Stimulated activated naive B cell treated with anti-CD40 and anti-IgM and Interleukin-4, amounts not matched to agents 10 μg/mL and 1 μg/mL and 100 μg/mL, for 72 hours (primary cell): ENCODE measurements around the gene DCAF12.

Experiments
- ATAC-seq, 2 donors: fragments of 150-1000 bp; cut with Tn5 transposase; replicated peaks; 2 replicates each; pipeline ENCODE4 v1.10.0; 2021; ENCODE audit warnings: moderate library complexity in 1 of 2
- DNase-seq: peaks from one replicate; pipeline ENCODE4 v3.0.0; 2021
- H3K27ac Mint-ChIP-seq: one replicate; pipeline ENCODE4 v1.8.0; 2022; ENCODE audit warnings: mild to moderate bottlenecking, mixed read lengths
- H3K27me3 Mint-ChIP-seq, 2 donors: one replicate each; pipeline ENCODE4 v1.8.0; 2022; ENCODE audit warnings: mixed read lengths in 2 of 2
- H3K36me3 Mint-ChIP-seq, 2 donors: one replicate each; pipeline ENCODE4 v1.8.0; 2022; ENCODE audit warnings: mixed read lengths in 2 of 2, mild to moderate bottlenecking in 1 of 2
- H3K4me1 Mint-ChIP-seq, 2 donors: one replicate each; pipeline ENCODE4 v1.8.0; 2022; ENCODE audit warnings: mixed read lengths in 2 of 2, mild to moderate bottlenecking in 1 of 2
- H3K4me3 Mint-ChIP-seq, 2 donors: one replicate each; pipeline ENCODE4 v1.8.0; 2022; ENCODE audit warnings: mild to moderate bottlenecking in 2 of 2, mixed read lengths in 2 of 2, moderate library complexity in 1 of 2
- H3K9me3 Mint-ChIP-seq, 2 donors: one replicate each; pipeline ENCODE4 v1.8.0; 2022; ENCODE audit warnings: mixed read lengths in 2 of 2, mild to moderate bottlenecking in 1 of 2

Gene DCAF12

DNA sequence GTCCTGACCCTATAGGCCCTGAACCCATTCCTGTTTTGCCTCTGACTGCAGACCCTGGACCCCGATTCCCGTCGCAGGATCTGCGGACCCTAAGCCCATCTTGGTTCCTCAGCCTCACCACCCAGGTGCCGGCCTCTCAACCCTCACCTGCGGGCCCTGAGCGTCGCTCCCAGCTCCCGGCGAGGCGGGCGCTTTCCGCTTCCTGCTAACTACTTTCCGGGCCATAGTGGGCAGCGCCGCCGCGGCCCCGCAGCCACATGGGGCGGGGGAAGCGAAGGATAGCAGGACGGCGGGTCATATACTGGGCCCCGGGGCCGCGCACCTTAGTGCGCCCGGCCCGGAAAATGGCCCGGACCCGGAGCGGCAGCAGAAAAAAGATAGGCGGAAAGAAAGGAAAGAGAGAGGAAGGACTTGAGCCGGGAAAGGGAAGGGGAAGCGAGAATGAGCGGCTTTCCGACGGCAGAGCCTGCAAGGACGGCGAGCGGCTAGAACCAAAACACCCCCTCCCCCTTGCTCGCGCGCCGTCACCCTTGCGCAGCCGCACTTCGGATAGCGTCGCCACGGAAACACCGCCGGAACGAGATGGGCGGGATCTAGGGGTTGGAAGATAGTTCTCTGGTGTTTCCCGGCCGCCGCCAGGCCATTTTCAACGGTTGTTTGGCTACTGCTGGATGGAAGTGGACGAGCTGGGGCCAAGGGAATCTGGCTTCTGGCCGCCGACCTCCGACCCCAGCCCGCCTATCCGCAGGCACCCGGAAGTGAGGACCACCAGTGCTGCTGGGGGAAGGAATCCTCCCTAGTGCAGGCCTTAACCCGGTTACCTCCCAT, at the start of gene DCAF12:
Gene DCAF12, minus strand, starts transcription at position 492 of the 828 bp plus-strand sequence. Its CDS starts 267 bp downstream, at position 225.
- Mint-ChIP-seq H3K4me3 (peak within 1 kb of the TSS; percentile 94 to 96), H3K36me3 (peaks cover 11 to 29% of the 10 kb centered on the region in 2 donors), H3K9me3 (peaks cover 0 to 2% of the 10 kb centered on the region in 2 donors), H3K4me1 (peaks cover 34 to 62% of the 10 kb centered on the region in 2 donors), H3K27ac (peak within 1 kb of the TSS; percentile 86), H3K27me3 (peaks cover 51 to 63% of the 10 kb centered on the region in 2 donors)
- ATAC-seq (peak; percentile 84 to 87), DNase-seq (peak; percentile 82)

DNA sequence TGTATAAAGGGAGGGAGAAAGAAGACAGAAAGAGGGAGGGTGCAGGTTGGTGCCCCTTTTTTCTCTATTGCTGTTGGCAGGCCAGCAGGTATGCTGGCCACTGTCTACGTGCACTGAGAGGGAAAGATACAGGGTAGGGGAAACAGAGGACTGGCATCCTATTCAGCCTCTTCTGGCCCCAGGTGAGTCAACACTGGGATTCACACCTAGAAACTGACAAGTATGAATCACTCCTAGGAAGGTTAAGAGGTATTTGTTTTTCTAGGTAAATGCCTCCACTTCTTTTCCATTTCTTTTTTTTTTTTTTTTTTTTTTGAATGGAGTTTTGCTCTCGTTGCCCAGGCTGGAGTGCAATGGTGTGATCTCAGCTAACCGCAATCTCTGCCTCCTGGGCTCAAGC, 49.6 kb upstream of the DCAF12 start:
- Mint-ChIP-seq H3K4me1 (peaks cover 12 to 27% of the 10 kb centered on the region in 2 donors), H3K27ac (no peak overlapping the region), H3K4me3 (no peak overlapping the region), H3K27me3 (peaks cover 0 to 10% of the 10 kb centered on the region in 2 donors), H3K36me3 (peaks cover 4 to 8% of the 10 kb centered on the region in 2 donors), H3K9me3 (peaks cover 0 to 3% of the 10 kb centered on the region in 2 donors)
- ATAC-seq: no peak
- DNase-seq: no peak

DNA sequence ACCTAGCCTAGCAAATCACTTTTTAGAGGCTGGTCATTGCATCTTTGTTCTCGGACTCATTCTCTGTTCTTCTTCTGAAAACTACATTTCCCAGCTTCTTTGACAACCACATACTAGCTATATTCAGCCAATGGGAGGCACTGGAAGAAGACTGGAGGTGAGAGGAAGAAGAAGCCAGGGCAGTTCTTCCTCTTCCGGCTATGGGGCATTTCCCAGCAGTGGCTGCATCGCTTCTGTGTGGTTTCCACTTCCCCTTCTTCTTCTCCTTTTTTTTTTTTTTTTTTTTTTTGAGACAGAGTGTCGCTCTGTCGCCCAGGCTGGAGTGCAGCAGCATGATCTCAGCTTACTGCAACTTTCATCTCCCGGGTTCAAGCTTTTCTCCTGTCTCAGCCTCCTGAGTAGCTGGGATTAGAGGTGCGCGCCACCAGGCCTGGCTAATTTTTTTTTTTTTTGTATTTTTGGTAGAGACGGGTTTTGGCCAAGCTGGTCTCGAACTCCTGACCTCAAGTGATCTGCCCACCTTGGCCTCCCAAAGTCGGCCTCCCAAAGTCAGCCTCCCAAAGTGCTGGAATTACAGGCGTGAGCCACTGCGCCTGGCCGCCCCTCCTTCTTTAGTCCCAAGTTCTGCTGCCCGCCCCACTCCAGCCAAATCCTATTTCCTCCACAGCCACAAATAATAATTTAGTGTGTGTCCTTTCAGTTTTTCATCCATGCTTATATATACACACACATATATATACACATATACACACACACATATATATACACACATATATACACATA, 45.4 kb upstream of the DCAF12 start:
- ATAC-seq (peak; percentile 100), DNase-seq (peak; percentile 70)
- peak overlapping the region in 1 of 2 donors; percentile 59 for H3K4me3 Mint-ChIP-seq
- H3K27me3 Mint-ChIP-seq: peaks cover 17 to 24% of the 10 kb centered on the region in 2 donors
- peaks cover 0 to 3% of the 10 kb centered on the region in 2 donors for H3K9me3 Mint-ChIP-seq
- H3K27ac Mint-ChIP-seq: peak overlapping the region; percentile 65
- peaks cover 0 to 4% of the 10 kb centered on the region in 2 donors for H3K36me3 Mint-ChIP-seq
- H3K4me1 Mint-ChIP-seq: peaks cover 5 to 11% of the 10 kb centered on the region in 2 donors

DNA sequence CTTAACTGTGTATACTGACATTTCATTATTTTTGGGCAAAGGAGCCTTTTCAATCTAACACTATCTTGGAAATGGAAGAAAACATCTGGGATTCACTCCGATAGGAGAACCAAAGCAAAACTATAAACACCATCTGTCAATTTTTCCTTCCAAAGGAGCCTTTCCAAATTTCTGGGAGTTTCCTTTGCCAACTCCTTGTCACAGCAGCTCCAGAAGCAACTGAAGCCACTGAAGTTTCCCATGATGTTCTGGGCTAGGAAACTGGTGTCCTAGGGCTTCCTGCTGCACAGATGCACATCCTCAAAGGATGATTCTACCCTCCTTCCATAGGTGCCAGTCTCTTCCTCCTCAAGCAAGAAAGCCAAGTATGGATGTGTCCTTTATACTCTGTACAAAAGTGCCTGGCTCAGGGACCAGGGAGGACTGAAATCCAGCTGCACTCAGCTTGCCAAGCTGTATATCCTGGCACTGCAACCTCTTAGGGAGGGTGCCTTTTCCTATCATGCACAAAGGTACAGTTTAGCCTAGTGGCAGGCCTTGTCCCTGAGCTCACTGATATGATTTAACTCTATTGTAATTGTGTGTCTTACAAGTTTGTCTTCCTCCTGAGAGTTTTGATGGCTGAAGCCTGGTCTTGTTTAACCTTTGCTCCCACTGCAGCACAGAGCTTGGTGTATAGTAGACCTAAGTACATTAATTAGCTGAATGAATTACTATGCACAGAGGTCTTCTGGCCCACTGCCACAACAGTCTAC, 43.9 kb upstream of the DCAF12 start:
- H3K4me3 Mint-ChIP-seq: no peak overlapping the region
- peaks cover 25 to 26% of the 10 kb centered on the region in 2 donors for H3K27me3 Mint-ChIP-seq
- DNase-seq (no peak), ATAC-seq (no peak)
- H3K36me3 Mint-ChIP-seq: peaks cover 0 to 4% of the 10 kb centered on the region in 2 donors
- H3K4me1 Mint-ChIP-seq: peaks cover 5 to 11% of the 10 kb centered on the region in 2 donors
- H3K27ac Mint-ChIP-seq: no peak overlapping the region
- peaks cover 0 to 3% of the 10 kb centered on the region in 2 donors for H3K9me3 Mint-ChIP-seq

DNA sequence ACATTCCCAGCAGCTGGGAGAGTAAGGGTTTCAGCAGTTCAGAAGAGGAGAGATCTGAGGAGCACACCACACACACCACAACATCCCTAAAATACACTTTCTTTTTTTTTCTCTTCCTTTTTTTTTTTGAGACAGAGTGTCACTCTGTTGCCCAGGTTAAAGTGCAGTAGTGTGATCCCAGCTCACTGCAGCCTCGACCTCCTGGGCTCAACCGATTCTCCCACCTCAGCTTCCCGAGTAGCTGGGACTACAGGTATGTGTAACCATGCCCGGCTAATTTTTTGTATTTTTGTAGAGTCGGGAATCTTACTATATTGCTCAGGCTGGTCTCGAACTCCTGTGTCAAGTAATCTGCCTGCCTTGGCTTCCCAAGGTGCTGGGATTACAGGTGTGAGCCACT, 42.6 kb upstream of the DCAF12 start:
- no peak overlapping the region for H3K4me3 Mint-ChIP-seq
- H3K36me3 Mint-ChIP-seq: peaks cover 0 to 4% of the 10 kb centered on the region in 2 donors
- no peak overlapping the region for H3K27ac Mint-ChIP-seq

DNA sequence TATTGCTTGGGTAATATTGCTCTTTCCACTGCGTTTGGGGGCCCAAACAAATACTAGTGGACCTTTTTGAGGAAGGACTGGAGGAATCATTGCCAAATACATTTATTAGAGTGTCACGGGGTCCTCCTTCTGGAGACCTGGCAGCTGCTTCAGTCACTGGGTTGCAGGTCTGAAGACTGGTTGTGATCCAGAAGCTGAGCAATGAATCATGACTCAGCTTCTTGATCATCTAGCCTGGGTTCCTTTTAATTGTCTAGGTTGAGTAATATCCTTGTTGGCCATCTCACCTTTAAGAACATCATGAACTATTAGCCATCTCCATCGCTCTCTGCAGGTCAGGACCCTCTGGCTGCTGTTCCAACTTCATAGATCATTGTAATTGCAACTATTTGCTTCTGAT, 36.9 kb upstream of the DCAF12 start:
- Mint-ChIP-seq H3K4me3 (no peak overlapping the region), H3K4me1 (no peaks in the 10 kb centered on the region), H3K9me3 (no peaks in the 10 kb centered on the region), H3K27me3 (peaks cover 27 to 49% of the 10 kb centered on the region in 2 donors), H3K36me3 (peaks cover 0 to 4% of the 10 kb centered on the region in 2 donors), H3K27ac (peak overlapping the region; percentile 69)
- DNase-seq: no peak
- no peak for ATAC-seq

More for the DNA sequence above, 42.6 kb upstream of the DCAF12 start:
- H3K27me3 Mint-ChIP-seq: peaks cover 23 to 34% of the 10 kb centered on the region in 2 donors
- ATAC-seq: no peak
- DNase-seq: no peak
- peaks cover 0 to 3% of the 10 kb centered on the region in 2 donors for H3K9me3 Mint-ChIP-seq
- H3K4me1 Mint-ChIP-seq: peaks cover 5 to 11% of the 10 kb centered on the region in 2 donors

DNA sequence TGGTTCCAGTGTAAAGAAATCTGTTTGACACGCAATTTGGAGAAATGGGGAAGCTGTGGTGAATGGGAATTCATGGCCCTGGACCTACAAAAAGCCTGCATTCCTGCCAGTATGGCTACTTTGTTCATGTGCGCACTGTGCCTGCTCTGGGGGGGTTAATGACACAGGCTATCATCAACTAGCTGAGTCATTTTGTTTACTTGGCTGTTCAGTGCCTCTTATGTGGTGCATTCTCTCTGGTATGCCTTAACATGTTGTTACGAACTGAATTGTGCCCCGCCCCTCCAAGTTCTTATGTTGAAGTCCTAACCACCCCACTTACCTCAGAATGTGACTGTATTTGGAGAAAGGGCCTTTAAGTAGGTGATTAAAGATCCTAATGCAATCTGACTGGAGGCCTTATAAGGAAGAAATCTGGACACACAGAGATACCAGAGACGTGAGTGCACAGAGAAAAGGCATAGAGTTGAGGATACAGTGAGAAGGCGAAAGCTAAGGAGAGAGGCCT, 31.9 kb upstream of the DCAF12 start:
- H3K36me3 Mint-ChIP-seq: no peaks in the 10 kb centered on the region
- DNase-seq: no peak
- no peak for ATAC-seq
- peaks cover 24 to 45% of the 10 kb centered on the region in 2 donors for H3K27me3 Mint-ChIP-seq
- H3K9me3 Mint-ChIP-seq: no peaks in the 10 kb centered on the region
- H3K27ac Mint-ChIP-seq: no peak overlapping the region
- H3K4me1 Mint-ChIP-seq: no peaks in the 10 kb centered on the region
- no peak overlapping the region for H3K4me3 Mint-ChIP-seq

DNA sequence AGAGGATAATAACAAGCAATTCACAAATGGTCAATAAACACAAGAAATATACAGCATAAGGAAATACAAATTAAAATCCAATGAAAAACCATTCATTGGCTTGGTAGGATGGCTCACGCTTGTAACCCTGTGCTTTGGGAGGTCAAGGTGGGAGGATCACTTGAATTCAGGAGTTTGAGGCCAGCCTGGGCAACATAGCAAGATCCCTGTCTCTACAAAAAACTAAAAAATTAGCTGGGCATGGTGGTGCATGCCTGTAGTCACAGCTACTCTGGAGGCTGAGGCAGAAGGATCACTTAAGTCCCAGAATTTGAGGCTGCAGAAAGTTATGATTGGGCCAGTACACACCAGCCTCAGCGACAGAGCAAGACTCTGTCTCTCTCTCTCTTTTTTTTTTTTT, 31.4 kb upstream of the DCAF12 start:
- no peaks in the 10 kb centered on the region for H3K36me3 Mint-ChIP-seq
- no peaks in the 10 kb centered on the region for H3K4me1 Mint-ChIP-seq
- ATAC-seq (no peak), DNase-seq (no peak)
- H3K27me3 Mint-ChIP-seq: peaks cover 25 to 47% of the 10 kb centered on the region in 2 donors
- no peak overlapping the region for H3K27ac Mint-ChIP-seq
- H3K4me3 Mint-ChIP-seq: no peak overlapping the region
- H3K9me3 Mint-ChIP-seq: no peaks in the 10 kb centered on the region

DNA sequence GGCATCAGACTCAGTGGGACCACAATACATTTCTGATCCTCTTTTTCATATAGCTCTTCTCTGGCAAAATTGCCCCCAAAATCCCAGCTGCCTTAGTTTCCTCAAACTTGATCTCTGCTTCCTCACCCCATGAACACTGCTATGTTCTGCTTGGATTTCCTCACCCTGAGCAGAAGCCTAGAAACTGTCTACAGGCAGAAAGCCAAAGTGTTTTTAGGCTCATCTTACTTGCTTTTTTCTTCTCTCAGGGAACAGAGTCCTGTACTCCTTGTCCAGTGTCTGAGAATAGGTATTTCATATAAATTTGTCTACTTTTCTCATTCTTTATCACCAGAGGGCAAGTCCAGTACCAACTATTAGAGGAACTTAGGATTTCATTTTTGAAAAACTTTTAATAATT, 30.8 kb upstream of the DCAF12 start:
- Mint-ChIP-seq H3K4me3 (no peak overlapping the region), H3K27me3 (peaks cover 25 to 53% of the 10 kb centered on the region in 2 donors), H3K9me3 (no peaks in the 10 kb centered on the region), H3K36me3 (no peaks in the 10 kb centered on the region), H3K27ac (no peak overlapping the region), H3K4me1 (no peaks in the 10 kb centered on the region)
- DNase-seq (no peak), ATAC-seq (no peak)

DNA sequence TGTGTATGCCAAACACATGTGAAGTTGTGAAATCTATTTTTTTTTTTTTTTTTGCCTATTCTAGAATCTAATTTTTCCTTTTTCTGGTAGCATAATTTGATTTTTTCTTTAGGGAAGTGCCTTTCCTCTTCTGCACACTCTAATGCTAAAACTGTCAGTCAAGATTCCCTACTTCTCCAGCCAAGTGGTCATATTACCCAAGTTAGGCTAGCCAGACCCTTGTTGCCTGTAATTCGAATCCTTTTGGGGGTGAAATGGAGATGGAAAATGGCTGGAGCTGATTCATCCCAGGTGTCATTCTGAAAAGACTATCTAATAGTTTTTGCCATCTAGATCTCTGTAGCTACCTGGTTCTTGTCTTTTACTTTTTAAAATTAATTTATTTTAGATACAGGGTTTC, 27.6 kb upstream of the DCAF12 start:
- ATAC-seq (no peak), DNase-seq (no peak)
- H3K9me3 Mint-ChIP-seq: no peaks in the 10 kb centered on the region
- no peaks in the 10 kb centered on the region for H3K4me1 Mint-ChIP-seq
- H3K36me3 Mint-ChIP-seq: no peaks in the 10 kb centered on the region
- H3K27me3 Mint-ChIP-seq: peaks cover 40 to 67% of the 10 kb centered on the region in 2 donors
- H3K4me3 Mint-ChIP-seq: no peak overlapping the region
- H3K27ac Mint-ChIP-seq: no peak overlapping the region

DNA sequence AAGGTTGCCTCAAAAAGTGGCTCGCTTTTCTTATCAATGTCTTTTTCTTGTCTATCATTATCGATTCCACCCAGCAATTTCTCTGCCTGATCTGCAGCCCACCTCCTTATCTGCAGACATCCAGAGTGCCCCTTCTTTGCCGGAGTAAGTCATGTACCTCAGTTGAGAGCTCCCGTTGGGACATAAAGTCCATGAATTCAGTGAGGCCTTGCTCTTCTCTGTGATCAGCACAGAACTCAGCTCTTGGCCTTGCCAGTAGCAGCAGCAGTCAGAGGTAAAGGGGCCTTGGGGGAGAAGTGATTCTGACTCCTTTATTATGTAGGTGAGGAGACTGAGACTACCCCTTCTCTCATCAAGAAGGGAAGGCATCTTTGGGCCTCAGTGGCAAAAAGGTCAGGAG, 24.9 kb upstream of the DCAF12 start:
- ATAC-seq: no peak
- no peak for DNase-seq
- no peaks in the 10 kb centered on the region for H3K4me1 Mint-ChIP-seq
- H3K36me3 Mint-ChIP-seq: no peaks in the 10 kb centered on the region
- H3K27me3 Mint-ChIP-seq: peaks cover 45 to 69% of the 10 kb centered on the region in 2 donors
- H3K9me3 Mint-ChIP-seq: no peaks in the 10 kb centered on the region
- H3K4me3 Mint-ChIP-seq: no peak overlapping the region
- no peak overlapping the region for H3K27ac Mint-ChIP-seq

DNA sequence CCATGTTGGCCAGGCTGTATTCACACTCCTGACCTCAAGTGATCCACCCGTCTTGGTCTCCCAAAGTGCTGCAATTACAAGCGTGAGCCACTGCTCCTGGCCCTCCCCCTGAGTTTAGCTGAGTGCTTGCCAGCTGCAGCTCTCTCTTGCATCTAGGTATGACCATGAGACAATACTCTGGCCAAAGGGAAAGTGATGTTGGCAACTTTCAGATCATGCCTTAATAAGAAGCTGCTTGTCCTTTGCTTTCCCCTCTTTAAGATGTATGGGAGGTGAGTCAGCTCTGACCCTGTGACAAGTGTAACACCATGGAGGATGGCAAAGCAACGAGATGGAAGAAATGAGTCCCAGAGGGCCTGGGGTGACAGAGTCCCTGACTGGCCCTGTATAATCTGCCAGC, 18.7 kb upstream of the DCAF12 start:
- Mint-ChIP-seq H3K36me3 (no peaks in the 10 kb centered on the region), H3K9me3 (no peaks in the 10 kb centered on the region), H3K4me1 (no peaks in the 10 kb centered on the region), H3K4me3 (no peak overlapping the region), H3K27ac (no peak overlapping the region), H3K27me3 (peaks cover 62 to 85% of the 10 kb centered on the region in 2 donors)
- DNase-seq (no peak), ATAC-seq (no peak)

DNA sequence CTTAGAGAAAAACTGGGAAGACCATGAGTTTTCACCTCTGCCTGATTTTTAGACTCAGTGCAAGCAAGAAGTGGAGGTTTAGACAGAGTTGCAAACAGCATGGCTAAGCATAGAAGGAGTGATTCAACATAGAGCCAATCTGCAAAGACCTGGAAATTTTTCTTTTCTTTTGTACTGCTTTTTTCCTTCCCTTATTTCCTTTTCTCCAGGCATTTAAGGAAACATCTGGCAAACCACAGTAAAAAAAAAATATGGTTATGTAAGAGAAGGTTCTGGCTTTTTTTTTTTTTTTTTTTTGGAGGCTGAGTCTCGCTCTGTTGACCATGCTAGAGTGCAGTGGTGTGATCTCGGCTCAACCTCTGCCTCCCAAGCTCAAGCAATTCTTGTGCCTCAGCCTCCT, 16.6 kb upstream of the DCAF12 start:
- H3K9me3 Mint-ChIP-seq: no peaks in the 10 kb centered on the region
- DNase-seq: no peak
- H3K27ac Mint-ChIP-seq: no peak overlapping the region
- H3K27me3 Mint-ChIP-seq: peaks cover 59 to 77% of the 10 kb centered on the region in 2 donors
- no peak for ATAC-seq
- H3K4me3 Mint-ChIP-seq: no peak overlapping the region
- H3K36me3 Mint-ChIP-seq: no peaks in the 10 kb centered on the region
- peaks cover 0 to 2% of the 10 kb centered on the region in 2 donors for H3K4me1 Mint-ChIP-seq

DNA sequence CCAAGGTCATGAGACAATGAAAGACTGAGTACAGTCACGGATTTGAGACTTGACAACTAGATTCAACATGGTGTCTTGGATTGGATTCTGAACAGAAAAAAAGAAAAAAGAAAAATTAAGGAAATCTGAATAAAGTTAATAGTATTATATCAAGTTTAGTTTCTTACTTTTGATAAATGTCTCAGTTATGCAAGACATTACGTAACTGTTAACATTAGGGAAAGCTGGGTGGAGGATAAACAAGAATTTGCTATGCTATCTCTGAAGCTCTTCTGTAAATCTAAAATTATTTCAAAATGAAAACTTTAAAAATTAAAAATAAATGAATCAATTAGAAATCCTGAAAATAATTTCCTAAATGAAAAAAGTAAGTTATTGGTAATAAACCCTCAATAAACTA, 14.4 kb upstream of the DCAF12 start:
- H3K27ac Mint-ChIP-seq: no peak overlapping the region
- H3K9me3 Mint-ChIP-seq: no peaks in the 10 kb centered on the region
- peaks cover 43 to 59% of the 10 kb centered on the region in 2 donors for H3K27me3 Mint-ChIP-seq
- no peaks in the 10 kb centered on the region for H3K36me3 Mint-ChIP-seq
- no peak overlapping the region for H3K4me3 Mint-ChIP-seq
- DNase-seq: no peak
- no peak for ATAC-seq
- peaks cover 0 to 2% of the 10 kb centered on the region in 2 donors for H3K4me1 Mint-ChIP-seq
